Measurements from ENCODE around the gene LRRN4.
"Not testable (repeated sequence)": the region's sequence is repeated elsewhere in the genome, so short reads cannot be mapped to it uniquely, and the experiment has no call there.

Gene LRRN4

GRCh38 chr20:6058684-6059295 lies 4.9 kb upstream of the LRRN4 start:
- no peak for DNase-seq (ENCODE audit: low read depth)

GRCh38 chr20:6057691-6058090 lies 3.8 kb upstream of the LRRN4 start:
- DNase-seq (ENCODE audit: low read depth), result no peak

- no peak for DNase-seq (ENCODE audit: low read depth)
These were observed 3.3 kb upstream of the LRRN4 start for GRCh38 chr20:6057139-6057538.

GRCh38 chr20:6055981-6056569 lies 2.2 kb upstream of the LRRN4 start:
- no peak for DNase-seq (ENCODE audit: low read depth)

- no peak for DNase-seq (ENCODE audit: low read depth)
These were observed 1.4 kb upstream of the LRRN4 start for GRCh38 chr20:6055161-6055783.

GRCh38 chr20:6054689-6055051 lies 810 bp upstream of the LRRN4 start:
- DNase-seq (ENCODE audit: low read depth), result not testable (repeated sequence)

GRCh38 chr20:6053064-6053775 lies 640 bp downstream of the LRRN4 start:
- DNase-seq (ENCODE audit: low read depth), result no peak

GRCh38 chr20:6051505-6051904 lies 2.4 kb downstream of the LRRN4 start:
- DNase-seq (ENCODE audit: low read depth), result no peak

- no peak for DNase-seq (ENCODE audit: low read depth)
These were observed 5.5 kb downstream of the LRRN4 start for GRCh38 chr20:6048391-6048790.

GRCh38 chr20:6046432-6046831 lies 7.4 kb downstream of the LRRN4 start:
- DNase-seq (ENCODE audit: low read depth), result no peak

- no peak for DNase-seq (ENCODE audit: low read depth)
These were observed 8.3 kb downstream of the LRRN4 start for GRCh38 chr20:6045566-6045965.

- DNase-seq (ENCODE audit: low read depth), result no peak
These were observed 9.7 kb downstream of the LRRN4 start for GRCh38 chr20:6044115-6044514.

GRCh38 chr20:6041808-6042265 lies 12.0 kb downstream of the LRRN4 start:
- no peak for DNase-seq (ENCODE audit: low read depth)

- no peak for DNase-seq (ENCODE audit: low read depth)
These were observed 12.7 kb downstream of the LRRN4 start for GRCh38 chr20:6040958-6041807.

- no peak for DNase-seq (ENCODE audit: low read depth)
These were observed 13.3 kb downstream of the LRRN4 start for GRCh38 chr20:6040540-6040939.

GRCh38 chr20:6039766-6040165 lies 14.1 kb downstream of the LRRN4 start:
- no peak for DNase-seq (ENCODE audit: low read depth)

GRCh38 chr20:6038256-6038655 lies 15.6 kb downstream of the LRRN4 start:
- no peak for DNase-seq (ENCODE audit: low read depth)

- no peak for DNase-seq (ENCODE audit: low read depth)
These were observed 16.8 kb downstream of the LRRN4 start for GRCh38 chr20:6037082-6037481.

- DNase-seq (ENCODE audit: low read depth), result no peak
These were observed 17.6 kb downstream of the LRRN4 start for GRCh38 chr20:6036213-6036612.

GRCh38 chr20:6034134-6034969 lies 19.5 kb downstream of the LRRN4 start:
- DNase-seq (ENCODE audit: low read depth), result no peak

- DNase-seq (ENCODE audit: low read depth), result not testable (repeated sequence)
These were observed 21.0 kb downstream of the LRRN4 start for GRCh38 chr20:6032907-6033306.

All from T-helper 22 cell (primary cell).